Sciatic nerve (tissue), 2 donors: ENCODE measurements around the gene ENTPD8. TPM values are rescaled to one million over a fixed set of nuclear protein-coding genes. Genes with fewer than 3 reads are reported as not detected.

ENCODE experiments used
- ATAC-seq: fragments of 200-7000 bp; cut with Tn5 transposase; one replicate; pipeline ENCODE4 v1.9.1; 2020; ENCODE audit warnings: mild to moderate bottlenecking, moderate library complexity
- DNase-seq: peaks from one replicate; pipeline ENCODE4 v3.0.0-alpha.2; 2020; ENCODE audit warnings: low spot score
- intact Hi-C: fragments of 100-400 bp; cut with DNase I; formaldehyde crosslinking; loops from one replicate; pipeline ENCODE4 v1.14.2; 2022
- total RNA-seq: library from RNA; stranded (reverse); fragmentation: NEBNext Ultra II Directional; extraction: Animal tissue kit (Norgen Biotek cat#: 25700); gene quantifications from one replicate; pipeline ENCODE4 v1.2.1, GENCODE V29; 2021
- donor health status: DM: no; HTN: no; CAD: no.
- donor health status: DM: no; HTN: no; CAD: no.

Gene ENTPD8
- not detected for total RNA-seq

GRCh38 chr9:137441289-137441934 lies at the start of gene ENTPD8:
TSS of gene ENTPD8 (minus strand) at chr9:137441357. CDS start at chr9:137438285, 3,072 bp downstream.
- ATAC-seq (no peak), DNase-seq (no peak)
- intact Hi-C loops, result no loop called here

- ATAC-seq (no peak), DNase-seq (no peak)
- intact Hi-C loops, result no loop called here
Measured at GRCh38 chr9:137490532-137491186, 49.5 kb upstream of the ENTPD8 start.

GRCh38 chr9:137488906-137489305 lies 47.7 kb upstream of the ENTPD8 start:
- intact Hi-C loops, result no loop called here
- no peak for ATAC-seq
- no peak for DNase-seq

GRCh38 chr9:137488327-137488653 lies 47.1 kb upstream of the ENTPD8 start:
- DNase-seq (no peak), ATAC-seq (no peak)
- intact Hi-C loops, result no loop called here

- DNase-seq, result no peak
- no peak for ATAC-seq
- intact Hi-C loops, result no loop called here
Measured at GRCh38 chr9:137487454-137488326, 46.5 kb upstream of the ENTPD8 start.

GRCh38 chr9:137486545-137487453 lies 45.6 kb upstream of the ENTPD8 start:
- DNase-seq (no peak), ATAC-seq (no peak)
- intact Hi-C loops, result no loop called here

GRCh38 chr9:137486141-137486490 lies 45.0 kb upstream of the ENTPD8 start:
- intact Hi-C loops, result no loop called here
- DNase-seq, result no peak
- ATAC-seq, result no peak

GRCh38 chr9:137485343-137486140 lies 44.4 kb upstream of the ENTPD8 start:
- ATAC-seq, result no peak
- intact Hi-C loops, result no loop called here

GRCh38 chr9:137484551-137485315 lies 43.6 kb upstream of the ENTPD8 start:
- no peak for DNase-seq
- ATAC-seq, result no peak
- intact Hi-C loops, result no loop called here

More at GRCh38 chr9:137485343-137486140, 44.4 kb upstream of the ENTPD8 start:
- no peak for DNase-seq

GRCh38 chr9:137482094-137482781 lies 41.1 kb upstream of the ENTPD8 start:
- ATAC-seq (peak; percentile 87), DNase-seq (peak; percentile 77)
- intact Hi-C loops, result no loop called here

GRCh38 chr9:137480686-137481683 lies 39.8 kb upstream of the ENTPD8 start:
- ATAC-seq (no peak), DNase-seq (peak; percentile 59)
- intact Hi-C loops, result no loop called here

- ATAC-seq, result no peak
- intact Hi-C loops, result no loop called here
- DNase-seq, result peak; percentile 48
Measured at GRCh38 chr9:137479892-137480685, 38.9 kb upstream of the ENTPD8 start.

- DNase-seq, result no peak
- peak; percentile 28 for ATAC-seq
- intact Hi-C loops, result no loop called here
Measured at GRCh38 chr9:137478962-137479861, 38.1 kb upstream of the ENTPD8 start.

GRCh38 chr9:137478613-137478961 lies 37.4 kb upstream of the ENTPD8 start:
- DNase-seq (no peak), ATAC-seq (no peak)
- intact Hi-C loops, result no loop called here
